SK-N-SH treated with all-trans-retinoic acid at 6 μM for 48 hours (cell line): ENCODE data around the gene CIBAR2.

Experiments
- ARNTL ChIP-seq: fragments of 450-650 bp; formaldehyde crosslinking; IDR thresholded peaks from 2 replicates; pipeline ENCODE4 v1.5.0; 2020; ENCODE audit warnings: low read depth, mild to moderate bottlenecking, moderate library complexity, borderline replicate concordance
- BACH2 ChIP-seq: fragments of 250-450 bp; sonication (Bioruptor Pico); IDR thresholded peaks from 2 replicates; pipeline ENCODE4 v1.9.0; 2021; ENCODE audit warnings: mild to moderate bottlenecking, borderline replicate concordance
- CSDC2 ChIP-seq: fragments of 250-450 bp; sonication (Bioruptor Pico); IDR thresholded peaks from 2 replicates; pipeline ENCODE4 v1.5.0; 2020; ENCODE audit warnings: mild to moderate bottlenecking, moderate library complexity
- OSR1 ChIP-seq: fragments of 250-450 bp; sonication (Bioruptor Pico); IDR thresholded peaks from 2 replicates; pipeline ENCODE4 v1.8.0; 2022; ENCODE audit warnings: moderate library complexity, mild to moderate bottlenecking, inconsistent platforms
- PATZ1 ChIP-seq: fragments of 250-450 bp; sonication (Bioruptor Pico); IDR thresholded peaks from 2 replicates; pipeline ENCODE4 v1.8.0; 2020; ENCODE audit warnings: mild to moderate bottlenecking, moderate library complexity, borderline replicate concordance
- RARB ChIP-seq: fragments of 250-450 bp; sonication (Bioruptor Pico); IDR thresholded peaks from 2 replicates; pipeline ENCODE4 v1.8.0; 2021; ENCODE audit warnings: mild to moderate bottlenecking, moderate library complexity
- SNAI2 ChIP-seq: fragments of 250-450 bp; sonication (Bioruptor Pico); IDR thresholded peaks from 2 replicates; pipeline ENCODE4 v1.5.0; 2020; ENCODE audit warnings: mild to moderate bottlenecking, moderate library complexity
- TOX ChIP-seq: fragments of 250-450 bp; sonication (Bioruptor Pico); IDR thresholded peaks from 2 replicates; pipeline ENCODE4 v1.8.0; 2021; ENCODE audit warnings: mild to moderate bottlenecking, moderate library complexity, borderline replicate concordance
- TSHZ2 ChIP-seq: fragments of 250-450 bp; sonication (Bioruptor Pico); IDR thresholded peaks from 2 replicates; pipeline ENCODE4 v1.5.0; 2020; ENCODE audit warnings: mild to moderate bottlenecking, moderate library complexity
- ZFP3 ChIP-seq: fragments of 250-450 bp; sonication (Bioruptor Pico); IDR thresholded peaks from 2 replicates; pipeline ENCODE4 v1.5.0; 2020; ENCODE audit warnings: mild to moderate bottlenecking, moderate library complexity
- ZNF565 ChIP-seq: fragments of 450-650 bp; formaldehyde crosslinking; conservative IDR thresholded peaks from 2 replicates; pipeline ENCODE4 v1.5.0; 2020; ENCODE audit warnings: low read depth, mild to moderate bottlenecking, moderate library complexity
- TF ChIP-seq, protein P1 (sequence below): fragments of 250-450 bp; sonication (Bioruptor Pico); IDR thresholded peaks from 2 replicates; pipeline ENCODE4 v1.5.1; 2021; ENCODE audit warnings: mild to moderate bottlenecking, moderate library complexity

DNA sequence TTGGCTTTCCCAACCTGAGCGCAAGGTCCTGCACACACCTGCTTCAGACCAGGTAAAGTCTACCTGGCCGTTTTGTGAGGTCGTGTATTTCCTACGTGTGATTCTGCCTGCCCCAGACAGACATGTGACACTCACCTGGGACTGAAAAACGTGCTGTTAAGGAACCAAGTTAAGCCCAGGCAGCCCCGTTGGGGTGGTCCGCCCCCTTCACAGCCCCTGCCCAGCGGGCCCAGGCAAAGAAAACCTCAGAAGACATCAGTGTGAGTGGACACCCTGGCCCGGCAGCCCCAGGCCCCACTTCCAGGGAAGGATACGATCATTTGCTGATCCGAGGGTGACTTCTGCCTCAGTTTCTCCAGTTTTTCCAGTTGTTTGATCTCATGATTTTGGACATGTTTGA is 4.7 kb downstream of the CIBAR2 start:
- no peak for TF ChIP-seq ZFP3 (CRISPR knock-in tag)
- no peak for TF ChIP-seq PATZ1 (CRISPR knock-in tag)
- TF ChIP-seq TSHZ2: no peak
- TF ChIP-seq TOX: no peak
- TF ChIP-seq CSDC2 (CRISPR knock-in tag): no peak
- TF ChIP-seq ARNTL: no peak
- no peak for TF ChIP-seq SNAI2 (CRISPR knock-in tag)
- TF ChIP-seq OSR1: no peak
- TF ChIP-seq ZNF565: no peak
- TF ChIP-seq, protein P1, sequence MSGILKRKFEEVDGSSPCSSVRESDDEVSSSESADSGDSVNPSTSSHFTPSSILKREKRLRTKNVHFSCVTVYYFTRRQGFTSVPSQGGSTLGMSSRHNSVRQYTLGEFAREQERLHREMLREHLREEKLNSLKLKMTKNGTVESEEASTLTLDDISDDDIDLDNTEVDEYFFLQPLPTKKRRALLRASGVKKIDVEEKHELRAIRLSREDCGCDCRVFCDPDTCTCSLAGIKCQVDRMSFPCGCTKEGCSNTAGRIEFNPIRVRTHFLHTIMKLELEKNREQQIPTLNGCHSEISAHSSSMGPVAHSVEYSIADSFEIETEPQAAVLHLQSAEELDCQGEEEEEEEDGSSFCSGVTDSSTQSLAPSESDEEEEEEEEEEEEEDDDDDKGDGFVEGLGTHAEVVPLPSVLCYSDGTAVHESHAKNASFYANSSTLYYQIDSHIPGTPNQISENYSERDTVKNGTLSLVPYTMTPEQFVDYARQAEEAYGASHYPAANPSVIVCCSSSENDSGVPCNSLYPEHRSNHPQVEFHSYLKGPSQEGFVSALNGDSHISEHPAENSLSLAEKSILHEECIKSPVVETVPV: no peak
- TF ChIP-seq RARB (CRISPR knock-in tag): no peak
- no peak for TF ChIP-seq BACH2 (CRISPR knock-in tag)
